Measurements from ENCODE around the gene DMAC2L.

DNA sequence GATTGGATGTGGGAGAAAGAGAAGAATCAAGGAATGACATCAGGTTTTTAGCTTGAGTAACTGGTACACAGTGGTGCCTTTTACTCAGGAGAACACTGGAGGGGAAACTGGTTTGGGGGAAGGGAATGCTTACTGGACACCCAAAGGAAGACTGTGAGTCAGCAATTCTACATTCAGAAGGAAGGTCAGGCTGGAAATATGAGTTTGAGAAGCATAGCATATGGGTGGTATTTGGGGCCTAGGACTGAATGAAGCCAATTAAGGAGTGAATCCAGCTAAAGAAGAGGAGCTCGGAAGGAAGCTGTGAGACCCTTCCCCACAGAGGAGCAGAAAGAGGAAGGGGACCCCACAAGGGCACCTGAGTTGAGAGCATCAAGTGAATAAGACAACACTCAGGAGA, 35.4 kb downstream of the DMAC2L start:
- TF ChIP-seq, protein P1, sequence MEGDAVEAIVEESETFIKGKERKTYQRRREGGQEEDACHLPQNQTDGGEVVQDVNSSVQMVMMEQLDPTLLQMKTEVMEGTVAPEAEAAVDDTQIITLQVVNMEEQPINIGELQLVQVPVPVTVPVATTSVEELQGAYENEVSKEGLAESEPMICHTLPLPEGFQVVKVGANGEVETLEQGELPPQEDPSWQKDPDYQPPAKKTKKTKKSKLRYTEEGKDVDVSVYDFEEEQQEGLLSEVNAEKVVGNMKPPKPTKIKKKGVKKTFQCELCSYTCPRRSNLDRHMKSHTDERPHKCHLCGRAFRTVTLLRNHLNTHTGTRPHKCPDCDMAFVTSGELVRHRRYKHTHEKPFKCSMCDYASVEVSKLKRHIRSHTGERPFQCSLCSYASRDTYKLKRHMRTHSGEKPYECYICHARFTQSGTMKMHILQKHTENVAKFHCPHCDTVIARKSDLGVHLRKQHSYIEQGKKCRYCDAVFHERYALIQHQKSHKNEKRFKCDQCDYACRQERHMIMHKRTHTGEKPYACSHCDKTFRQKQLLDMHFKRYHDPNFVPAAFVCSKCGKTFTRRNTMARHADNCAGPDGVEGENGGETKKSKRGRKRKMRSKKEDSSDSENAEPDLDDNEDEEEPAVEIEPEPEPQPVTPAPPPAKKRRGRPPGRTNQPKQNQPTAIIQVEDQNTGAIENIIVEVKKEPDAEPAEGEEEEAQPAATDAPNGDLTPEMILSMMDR (IDR thresholded peaks at IDR 0.05; ENCODE audit: insufficient read depth, low read depth, low read length): no peak
- no peak for TF ChIP-seq EZH2 (IDR thresholded peaks at IDR 0.05; ENCODE audit: insufficient read depth, low read length)
